Measurements from ENCODE around the gene PLPPR4.
"Not testable (repeated sequence)": the region's sequence is repeated elsewhere in the genome, so short reads cannot be mapped to it uniquely, and the experiment has no call there.

PLPPR4 gene

DNA sequence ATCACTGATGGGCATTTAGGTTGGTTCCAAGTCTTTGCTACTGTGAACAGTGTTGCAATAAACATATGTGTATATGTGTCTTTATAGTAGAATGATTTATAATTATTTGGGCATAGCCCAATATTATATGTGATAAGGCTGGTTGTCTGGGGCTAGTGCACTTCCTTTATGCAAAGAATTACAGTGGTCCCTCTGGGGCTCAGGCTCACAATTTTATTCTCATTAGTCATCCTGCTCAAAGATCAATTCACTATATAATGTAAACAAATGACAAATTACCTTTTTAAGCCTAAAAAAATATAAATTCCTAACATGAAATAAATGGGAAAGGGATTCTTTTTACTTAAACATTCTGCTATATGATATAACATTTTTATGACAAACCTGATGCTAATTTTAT is 5.0 kb downstream of the PLPPR4 start:
- no peak for DNase-seq

DNA sequence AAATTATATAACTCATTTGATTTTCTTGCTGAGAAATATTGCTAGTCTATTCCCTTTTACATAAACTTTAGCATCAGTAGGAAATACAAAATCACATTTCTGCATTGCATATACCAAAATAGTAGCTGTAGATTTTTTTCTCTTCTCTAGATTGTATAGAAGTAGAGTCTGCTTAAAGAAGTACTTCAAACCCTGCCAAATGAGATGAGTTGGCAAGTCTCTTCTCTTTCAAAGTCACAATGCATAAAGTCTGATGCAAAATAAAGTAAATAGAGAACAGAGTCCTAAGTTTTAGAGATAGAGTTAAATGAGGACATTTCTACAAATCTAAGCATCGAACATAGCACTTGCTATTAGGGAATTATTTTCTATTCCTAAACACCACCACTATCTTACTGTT is 6.4 kb downstream of the PLPPR4 start:
- no peak for DNase-seq

DNA sequence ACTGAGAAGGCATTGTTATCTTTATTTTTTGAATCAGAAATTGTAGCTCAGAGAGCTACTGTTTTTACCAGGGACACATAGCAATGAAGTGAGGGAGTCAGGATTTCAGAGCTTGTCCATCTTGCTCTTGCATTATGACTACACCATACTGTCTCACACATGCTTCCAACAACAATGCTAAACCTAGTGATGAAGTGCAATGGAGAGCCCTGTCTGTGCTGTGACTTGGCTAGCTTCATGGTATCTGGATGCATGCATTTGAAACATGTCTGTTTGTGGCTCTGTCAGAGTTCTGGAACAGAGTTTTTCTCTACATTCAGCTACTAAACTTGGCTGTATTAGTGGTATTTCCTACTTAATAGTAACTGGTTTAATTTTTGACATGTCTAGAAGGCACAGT is 7.0 kb downstream of the PLPPR4 start:
- DNase-seq: no peak

DNA sequence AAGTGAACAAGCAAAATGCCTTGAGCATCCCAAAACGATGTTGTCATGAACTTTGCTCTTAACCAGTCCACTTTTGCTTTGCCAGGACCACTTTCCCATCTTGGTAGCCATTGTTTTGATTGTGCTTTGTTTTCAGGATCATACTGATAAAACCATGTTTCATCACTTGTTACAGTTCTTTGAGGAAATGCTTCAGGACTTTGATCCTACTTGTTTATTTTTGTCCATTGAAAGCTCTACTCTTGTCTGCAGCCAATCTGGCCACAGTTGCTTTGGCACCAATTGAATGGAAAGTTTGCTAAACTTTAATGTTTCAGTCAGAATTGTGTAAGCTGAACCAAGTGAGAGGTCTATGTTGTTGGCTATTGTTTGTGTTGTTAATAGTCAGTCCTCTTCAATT is 12.8 kb downstream of the PLPPR4 start:
- DNase-seq: no peak

DNA sequence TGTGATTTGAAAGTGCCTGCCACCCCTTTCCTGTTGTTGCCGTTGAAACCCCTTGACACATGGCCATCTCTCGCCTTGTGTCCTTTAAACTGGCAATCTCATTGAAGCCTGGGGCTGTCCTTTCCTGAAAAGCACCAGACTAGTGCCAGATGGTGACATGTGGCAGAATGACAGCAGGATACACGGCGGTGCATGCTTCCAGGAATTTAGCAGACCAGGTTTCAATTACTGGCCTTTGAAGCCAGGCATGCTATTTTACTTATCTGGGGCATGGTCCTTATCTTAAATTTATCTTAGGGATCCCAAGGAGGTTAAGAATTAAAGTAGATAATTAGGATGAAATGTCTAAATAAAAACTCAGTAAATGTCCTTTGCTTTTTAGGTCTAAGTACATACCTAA is 15.2 kb downstream of the PLPPR4 start:
- DNase-seq: no peak

DNA sequence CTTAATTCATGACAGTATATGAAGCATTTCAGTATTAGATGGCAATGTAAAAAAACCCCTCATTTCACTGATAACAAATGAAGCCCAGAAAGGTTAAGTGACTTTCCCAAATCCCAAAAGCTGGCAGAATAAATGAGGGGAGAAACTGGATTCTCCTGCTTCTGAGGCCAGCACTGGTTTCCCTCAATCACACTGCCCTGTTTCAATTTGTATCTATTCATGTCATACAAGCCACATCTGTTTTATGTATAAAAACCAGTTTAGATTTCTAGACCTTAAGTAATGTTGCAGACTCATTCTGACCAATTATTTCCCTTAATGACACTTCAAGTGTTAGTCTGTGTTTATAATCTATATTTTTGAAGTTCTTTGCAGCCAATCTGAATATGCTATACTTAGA is 16.8 kb downstream of the PLPPR4 start:
- no peak for DNase-seq

DNA sequence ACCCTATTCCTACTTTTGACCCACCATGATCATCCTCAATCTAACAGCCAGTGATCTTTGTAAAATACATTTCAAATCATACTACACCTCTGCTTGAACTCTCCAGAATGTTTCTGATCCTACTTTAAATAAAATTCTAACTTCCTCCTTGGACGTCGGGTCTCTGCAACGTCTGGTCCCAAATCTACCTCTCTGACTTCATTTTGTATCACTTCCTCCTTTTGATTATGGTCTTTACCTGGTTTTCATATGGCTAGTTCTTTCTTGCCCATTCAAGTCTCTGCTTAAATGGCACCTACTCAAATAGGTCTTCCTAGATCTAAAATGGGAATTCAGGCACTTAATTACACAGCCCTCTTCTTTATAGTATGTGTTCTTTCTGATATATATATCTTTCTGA is 18.2 kb downstream of the PLPPR4 start:
- no peak for DNase-seq

DNA sequence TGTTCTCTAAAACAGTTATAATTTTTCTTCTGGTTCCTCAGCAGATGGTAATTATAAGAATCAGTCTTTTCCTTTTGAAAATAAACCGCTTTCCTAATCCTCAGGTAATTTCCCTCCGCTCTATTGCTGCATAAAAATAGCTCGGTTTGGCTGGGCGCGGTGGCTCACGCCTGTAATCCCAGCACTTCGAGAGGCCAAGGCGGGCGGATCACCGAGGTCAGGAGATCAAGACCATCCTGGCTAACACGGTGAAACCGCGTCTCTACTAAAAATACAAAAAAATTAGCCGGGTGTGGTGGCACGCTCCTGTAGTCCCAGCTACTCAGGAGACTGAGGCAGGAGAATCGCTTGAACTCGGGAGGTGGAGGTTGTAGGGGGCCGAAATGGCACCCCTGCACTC is 19.2 kb downstream of the PLPPR4 start:
- DNase-seq: not testable (repeated sequence)

DNA sequence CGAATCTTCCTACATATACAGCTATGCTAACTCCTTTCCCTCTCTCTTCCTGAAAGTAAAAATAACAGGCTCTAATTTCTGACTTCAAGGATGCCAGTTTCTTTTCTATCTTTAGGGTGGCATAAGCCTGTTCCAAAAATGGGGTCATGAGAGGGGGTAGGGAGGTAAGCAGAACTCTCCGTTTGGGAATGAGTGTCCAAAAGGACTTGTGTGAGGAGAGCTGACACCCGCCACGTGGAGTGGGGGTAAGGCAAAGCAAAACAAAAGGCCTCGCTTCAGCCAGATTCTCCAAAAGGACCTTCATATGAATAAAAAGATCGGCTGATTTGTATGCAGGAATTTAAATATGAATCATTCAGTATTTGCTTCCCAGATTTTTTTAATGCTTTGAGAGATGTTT is 28.6 kb downstream of the PLPPR4 start:
- no peak for DNase-seq

DNA sequence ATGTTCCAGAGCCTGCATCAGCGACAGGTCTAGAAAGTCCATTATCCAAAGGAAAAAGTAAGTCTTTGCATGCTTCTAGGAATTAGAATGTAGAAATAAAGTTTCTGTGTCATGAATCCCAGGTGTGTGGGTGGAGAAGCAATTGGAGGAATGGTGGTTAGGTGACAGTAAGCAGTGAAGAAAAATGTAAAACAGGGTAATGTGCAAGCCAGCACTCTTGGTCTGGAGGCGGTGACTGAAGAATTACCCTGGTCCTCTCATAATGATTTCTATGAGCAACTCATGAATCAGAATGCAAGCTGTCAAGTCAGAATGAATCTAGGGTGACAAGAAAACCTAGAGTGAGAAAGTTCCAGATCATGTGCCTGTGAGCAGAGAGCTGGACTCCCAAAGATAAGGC is 33.6 kb downstream of the PLPPR4 start:
- no peak for DNase-seq

DNA sequence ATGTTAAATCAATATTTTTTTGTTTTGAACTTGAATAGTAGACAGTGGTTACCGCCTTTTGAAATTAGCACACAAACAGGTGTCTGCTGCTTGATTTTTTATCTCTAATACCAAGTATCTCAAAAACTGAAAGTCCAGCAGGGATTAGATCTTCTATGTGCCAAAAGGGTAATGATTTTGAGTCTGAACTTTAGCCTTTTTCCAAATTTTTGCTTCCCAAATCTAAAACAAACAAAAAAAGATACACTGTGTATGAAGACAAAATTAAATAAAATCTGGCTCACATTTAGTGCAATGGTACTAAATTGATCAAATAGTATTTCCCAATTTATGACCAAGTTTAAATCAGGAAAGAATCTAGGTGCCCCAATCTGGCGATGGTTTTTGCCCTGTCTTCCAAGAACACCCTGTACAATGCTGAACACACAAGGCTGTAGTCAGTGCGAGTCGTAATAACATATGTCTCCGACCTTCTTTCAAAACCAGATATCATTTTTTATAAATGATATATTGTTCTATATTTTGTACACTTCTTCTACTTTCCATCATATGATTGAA is 40.5 kb downstream of the PLPPR4 start:
- DNase-seq: no peak

DNA sequence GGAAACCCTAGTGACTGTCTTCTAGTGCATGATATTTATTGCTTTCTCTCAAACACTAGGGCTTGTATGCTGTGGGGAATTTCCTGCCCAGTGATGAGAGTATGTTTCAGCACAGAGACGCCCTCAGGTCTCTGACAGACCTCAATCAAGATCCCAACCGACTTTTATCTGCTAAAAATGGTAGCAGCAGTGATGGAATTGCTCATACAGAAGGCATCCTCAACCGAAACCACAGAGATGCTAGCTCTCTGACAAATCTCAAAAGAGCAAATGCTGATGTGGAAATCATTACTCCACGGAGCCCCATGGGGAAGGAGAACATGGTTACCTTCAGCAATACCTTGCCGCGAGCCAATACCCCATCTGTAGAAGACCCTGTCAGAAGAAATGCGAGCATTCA is 41.3 kb downstream of the PLPPR4 start:
- DNase-seq: no peak

DNA sequence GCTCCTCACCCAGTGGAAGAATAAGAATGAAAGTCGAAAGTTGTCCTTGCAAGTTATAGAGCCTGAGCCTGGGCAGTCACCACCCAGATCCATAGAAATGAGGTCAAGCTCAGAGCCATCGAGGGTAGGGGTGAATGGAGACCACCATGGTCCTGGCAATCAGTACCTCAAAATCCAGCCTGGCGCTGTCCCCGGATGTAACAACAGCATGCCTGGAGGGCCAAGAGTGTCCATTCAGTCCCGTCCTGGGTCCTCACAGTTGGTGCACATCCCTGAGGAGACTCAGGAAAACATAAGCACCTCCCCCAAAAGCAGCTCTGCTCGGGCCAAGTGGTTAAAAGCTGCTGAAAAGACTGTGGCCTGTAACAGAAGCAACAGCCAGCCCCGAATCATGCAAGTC is 41.8 kb downstream of the PLPPR4 start:
- no peak for DNase-seq

DNA sequence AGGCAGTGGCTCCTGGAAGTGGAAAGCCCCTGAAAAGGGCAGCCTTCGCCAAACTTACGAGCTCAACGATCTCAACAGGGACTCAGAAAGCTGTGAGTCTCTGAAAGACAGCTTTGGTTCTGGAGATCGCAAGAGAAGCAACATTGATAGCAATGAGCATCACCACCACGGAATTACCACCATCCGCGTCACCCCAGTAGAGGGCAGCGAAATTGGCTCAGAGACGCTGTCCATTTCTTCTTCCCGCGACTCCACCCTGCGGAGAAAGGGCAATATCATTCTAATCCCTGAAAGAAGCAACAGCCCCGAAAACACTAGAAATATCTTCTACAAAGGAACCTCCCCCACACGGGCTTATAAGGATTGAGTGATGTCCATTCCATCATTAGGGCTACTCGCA is 42.4 kb downstream of the PLPPR4 start:
- DNase-seq: no peak

DNA sequence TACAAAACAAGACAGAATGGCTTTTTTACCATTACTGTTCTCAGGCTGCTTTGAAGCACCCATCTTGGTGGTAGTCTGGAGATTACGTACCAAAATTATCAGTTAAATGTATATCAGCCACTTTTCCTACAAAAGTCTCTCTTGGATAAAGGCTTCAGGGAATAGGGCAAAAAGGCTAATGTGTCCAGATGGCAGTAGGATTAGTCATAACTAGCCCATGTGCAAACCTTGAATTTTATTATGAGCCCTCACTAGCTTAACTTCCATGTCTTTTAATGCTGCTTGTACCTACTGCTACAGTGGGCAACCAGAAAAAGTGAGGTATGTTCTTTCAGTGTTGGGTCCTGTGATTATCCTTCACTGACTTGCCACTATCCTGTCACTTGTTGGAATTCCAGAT is 51.0 kb downstream of the PLPPR4 start:
- no peak for DNase-seq

DNA sequence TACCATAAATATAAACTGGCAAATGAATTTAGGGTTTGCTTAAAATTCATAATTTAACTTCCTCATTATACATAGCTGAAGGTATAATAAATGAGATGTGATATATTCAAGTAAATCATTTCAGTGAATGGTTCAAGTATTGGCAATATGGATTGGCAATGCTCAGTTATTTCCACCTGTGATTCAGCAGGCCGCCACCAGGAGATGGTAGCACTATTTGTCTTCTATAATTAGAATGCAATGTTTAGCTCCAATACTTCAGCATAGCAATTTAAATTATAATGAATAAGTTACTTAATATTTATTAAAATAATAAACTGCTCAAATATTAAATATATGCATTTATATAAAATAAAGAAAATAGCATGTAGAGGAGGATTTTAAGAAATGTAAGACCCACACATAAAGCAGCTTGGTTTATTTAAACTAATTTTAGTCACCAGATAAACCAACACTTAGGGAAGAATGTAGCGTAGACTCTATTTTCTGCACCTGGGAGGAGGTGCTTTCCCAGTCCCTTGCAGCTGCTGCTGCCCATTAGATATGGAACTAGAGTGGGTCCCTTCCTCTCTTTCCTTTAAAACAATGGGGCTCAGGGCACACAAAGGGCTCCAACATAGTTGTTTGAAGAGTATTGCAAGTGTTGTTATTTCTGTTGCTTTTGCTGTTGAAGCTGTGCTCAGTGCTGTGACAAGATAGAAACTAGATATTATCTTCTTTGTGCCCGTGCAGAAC is 62.1 kb downstream of the PLPPR4 start:
- DNase-seq: no peak

DNA sequence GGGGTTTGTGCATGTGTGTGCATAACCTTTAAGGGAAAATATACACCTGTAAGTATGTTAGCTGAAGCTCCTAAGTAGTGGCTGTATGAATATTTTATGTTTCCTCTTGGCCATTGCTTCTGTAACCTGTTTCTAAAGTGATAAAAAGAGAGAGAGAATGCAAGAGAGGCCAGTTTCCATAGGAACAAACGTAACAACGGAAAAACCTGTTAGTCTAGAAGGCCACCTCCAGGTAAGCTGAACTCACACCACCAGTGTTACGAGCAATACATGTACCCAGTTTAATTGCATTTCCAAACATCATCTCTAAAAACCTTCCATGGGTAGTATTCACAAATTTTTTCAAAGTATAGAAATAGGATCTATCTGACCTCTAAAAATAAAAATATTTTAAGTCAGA is 63.1 kb downstream of the PLPPR4 start:
- no peak for DNase-seq

DNA sequence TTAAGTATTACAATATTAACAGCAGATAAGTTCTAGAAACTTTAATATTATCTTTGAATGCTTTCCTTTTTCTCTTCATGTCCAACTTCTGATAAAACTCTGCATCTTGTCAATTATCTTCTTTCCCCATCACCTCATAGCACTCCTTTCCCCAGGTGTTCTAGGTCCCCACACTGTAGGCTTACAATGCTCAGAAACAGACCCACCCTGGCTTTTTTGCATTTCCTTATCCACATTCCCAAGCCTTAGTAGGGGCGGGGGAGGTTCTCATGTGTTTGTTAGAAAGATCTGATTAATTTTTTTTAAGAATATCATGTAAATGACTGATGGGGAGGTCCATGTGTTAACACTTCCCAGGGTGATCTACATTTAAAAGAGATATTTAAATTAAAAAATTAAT is 63.9 kb downstream of the PLPPR4 start:
- DNase-seq: no peak

DNA sequence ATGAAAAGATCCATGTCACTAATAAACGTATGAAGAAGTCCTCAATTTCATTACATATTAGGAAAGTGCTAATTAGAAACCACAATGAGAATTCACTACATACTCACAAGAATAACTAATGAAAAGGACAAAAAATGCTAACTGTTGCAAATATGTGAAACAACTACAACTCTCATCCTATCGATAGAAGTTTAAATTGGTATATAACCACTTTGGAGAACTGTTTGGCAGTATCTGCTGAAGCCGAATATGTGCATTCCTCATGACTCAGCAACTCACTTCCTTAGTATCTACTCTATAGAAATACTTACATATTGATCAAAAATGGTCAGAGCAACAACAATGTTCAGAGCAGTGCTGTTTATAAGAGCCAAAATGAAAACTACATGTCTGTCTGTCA is 66.8 kb downstream of the PLPPR4 start:
- DNase-seq: no peak

DNA sequence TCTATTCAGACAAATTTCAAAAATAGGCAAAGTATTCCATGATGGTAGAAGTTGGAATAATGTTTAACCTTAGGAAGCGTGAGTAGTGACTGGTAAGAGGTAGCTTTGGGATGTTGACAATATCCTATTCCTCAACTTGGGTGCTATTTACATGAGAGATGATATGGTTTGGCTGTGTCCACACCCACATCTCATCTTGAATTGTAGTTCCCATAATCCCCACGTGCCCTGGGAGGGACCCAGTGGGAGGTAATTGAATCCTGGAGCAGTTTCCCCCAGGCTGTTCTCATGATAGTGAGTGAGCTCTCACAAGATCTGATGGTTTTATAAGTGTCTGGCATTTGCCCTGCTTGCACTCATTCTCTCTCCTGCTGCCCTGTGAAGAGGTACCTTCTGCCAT is 67.3 kb downstream of the PLPPR4 start:
- DNase-seq: no peak

DNA sequence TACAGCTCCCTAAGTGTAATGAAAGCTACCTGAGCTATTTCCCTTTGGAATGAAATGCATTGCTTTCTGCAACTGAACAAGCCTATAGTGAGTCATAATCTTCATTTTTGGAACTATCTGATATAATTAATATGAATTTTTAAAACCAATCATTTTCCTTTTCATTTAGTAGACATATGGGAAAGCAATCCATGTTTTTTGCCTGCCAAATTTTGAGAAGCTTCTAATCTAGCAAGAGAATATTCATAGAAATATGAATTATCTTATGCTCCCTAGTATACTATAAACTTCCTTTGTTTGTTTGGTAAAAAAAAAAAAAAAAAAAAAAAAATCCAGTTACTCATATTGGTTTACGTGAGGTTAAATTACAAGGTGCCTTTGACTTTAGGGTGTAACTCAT is 68.3 kb downstream of the PLPPR4 start:
- DNase-seq: no peak

DNA sequence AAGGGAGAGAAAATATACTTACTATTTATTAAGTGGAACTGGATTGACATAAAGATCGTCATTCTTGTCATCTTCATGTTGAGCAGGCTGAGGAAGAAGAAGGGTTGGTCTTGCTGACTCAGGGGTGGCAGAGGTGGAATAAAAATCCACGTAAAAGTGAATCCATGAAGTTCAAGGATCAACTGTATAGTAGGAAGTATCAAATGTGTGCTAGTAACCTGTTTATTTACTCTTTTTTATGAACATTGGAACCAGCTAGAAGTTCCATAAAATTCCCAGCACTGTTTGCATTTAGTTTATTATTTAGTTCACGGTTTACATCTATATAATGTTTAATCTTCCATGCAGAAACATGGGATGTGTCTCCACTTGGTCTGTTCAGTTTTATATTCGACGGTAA is 70.7 kb downstream of the PLPPR4 start:
- no peak for DNase-seq

DNA sequence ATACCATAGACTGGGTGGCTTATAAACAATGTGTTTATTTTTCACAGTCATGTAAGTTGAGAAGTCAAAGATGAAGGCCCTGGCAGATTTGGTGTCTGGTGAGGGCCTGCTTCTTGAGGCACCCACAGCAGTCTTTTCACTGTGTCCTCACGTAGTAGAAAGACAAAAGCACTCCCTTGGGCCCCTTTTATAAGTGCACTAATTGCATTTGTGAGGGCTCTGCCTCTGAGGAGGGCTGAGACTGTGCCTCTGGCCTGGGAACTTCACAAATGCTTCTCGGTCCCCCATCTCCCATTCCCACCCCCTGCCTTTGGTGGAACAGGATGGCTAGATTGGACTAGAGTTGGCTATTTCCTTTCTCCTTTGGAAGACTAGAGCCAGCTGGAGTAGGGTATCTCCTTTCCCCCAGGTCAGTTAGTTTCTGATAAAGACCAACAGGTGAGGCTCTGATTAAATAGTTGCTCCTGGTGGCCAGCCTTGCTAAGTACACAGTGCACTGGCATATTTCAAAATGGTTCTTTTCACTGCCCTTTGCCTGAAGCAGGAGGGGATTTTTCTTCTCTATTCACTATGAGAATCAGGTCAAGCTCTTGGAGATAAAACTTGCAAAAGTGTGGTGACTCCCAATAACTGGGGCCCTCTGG is 82.9 kb downstream of the PLPPR4 start:
- DNase-seq: no peak

DNA sequence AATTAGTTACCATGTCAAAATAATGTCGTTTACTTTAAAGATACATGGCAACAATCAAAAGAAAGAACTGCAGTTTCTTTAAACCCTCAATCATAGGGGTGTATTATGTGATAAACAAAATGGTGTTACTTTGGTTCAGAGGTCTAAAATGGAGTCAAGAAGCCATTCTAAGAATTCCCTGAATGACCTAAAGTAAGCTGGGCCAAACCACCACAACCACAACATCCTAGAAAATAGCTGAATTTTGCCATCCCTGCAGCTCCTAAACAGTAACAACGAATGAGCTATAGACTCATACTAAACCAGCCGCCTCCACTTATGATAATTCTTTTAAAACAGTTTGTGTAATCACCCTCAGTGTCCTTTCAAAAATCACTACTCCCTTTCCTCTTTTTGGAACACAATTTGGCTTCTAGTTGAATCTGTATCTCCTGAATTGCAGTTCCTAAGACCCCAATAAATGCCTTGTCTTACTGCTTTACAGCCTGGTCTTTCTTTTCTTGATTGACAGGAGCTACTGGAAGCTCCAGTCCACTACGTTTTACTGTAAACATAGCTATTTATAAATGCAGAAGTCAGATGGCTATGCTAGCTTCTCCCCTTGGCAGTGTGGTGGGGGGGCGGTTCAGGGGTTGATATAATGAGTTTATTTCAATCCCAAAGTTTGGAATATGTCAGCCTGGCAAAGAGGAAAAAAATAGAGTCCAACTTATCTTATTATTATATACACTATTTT is 84.3 kb downstream of the PLPPR4 start:
- DNase-seq: no peak

Data from KG1 (cell line).